GM12878 (cell line): ENCODE data around the gene FRMD3.

Source experiments
- EP300 ChIP-seq, 2 experiments: fragments of 150-350 bp in 1 of 2; IDR thresholded peaks; 2 replicates each; pipeline ENCODE4 v1.6.1; 2011 to 2012; ENCODE audit warnings: low read depth in 2 of 2, low read length in 2 of 2, borderline replicate concordance in 1 of 2, improper control_type of control experiment in 1 of 2, inconsistent platforms in 1 of 2; ENCODE audit not compliant: control insufficient read depth in 1 of 2
- EZH2 ChIP-seq: IDR thresholded peaks from 2 replicates; pipeline ENCODE4 v1.6.1; 2012; ENCODE audit warnings: low read depth, mild to moderate bottlenecking, control low read depth, inconsistent platforms, low read length, borderline replicate concordance; ENCODE audit not compliant: control insufficient read depth
- HDAC6 ChIP-seq: fragments of 200-600 bp; sonication (generic); IDR thresholded peaks from one replicate; pipeline ENCODE4 v1.8.0; 2017; ENCODE audit warnings: antibody characterized with exemption; ENCODE audit not compliant: unreplicated experiment
- MXI1 ChIP-seq: fragments of 150-350 bp; IDR thresholded peaks from 2 replicates; pipeline ENCODE4 v1.6.1; 2011; ENCODE audit warnings: low read depth, mild to moderate bottlenecking, inconsistent platforms, low read length, improper control_type of control experiment
- NFYA ChIP-seq: IDR thresholded peaks from 2 replicates; pipeline ENCODE4 v1.6.1; 2011; ENCODE audit warnings: low read depth, mild to moderate bottlenecking, low read length, improper control_type of control experiment, borderline replicate concordance
- POLR2AphosphoS5 ChIP-seq: IDR thresholded peaks from 2 replicates; pipeline ENCODE4 v1.6.1; 2011; ENCODE audit warnings: mild to moderate bottlenecking, low read length, inconsistent platforms
- SREBF2 ChIP-seq: IDR thresholded peaks from 2 replicates; pipeline ENCODE4 v1.6.1; 2012; ENCODE audit warnings: mild to moderate bottlenecking, low read length
- TF ChIP-seq, protein P1 (sequence below): fragments of 450-650 bp; IDR thresholded peaks from 2 replicates; pipeline ENCODE4 v1.6.1; 2018; ENCODE audit warnings: borderline replicate concordance, mild to moderate bottlenecking; ENCODE audit not compliant: partially characterized antibody
- TF ChIP-seq, protein P2 (sequence below): IDR thresholded peaks from 2 replicates; pipeline ENCODE4 v1.6.1; 2011; ENCODE audit warnings: low read depth, low read length, improper control_type of control experiment, borderline replicate concordance
- TF ChIP-seq, protein P3 (sequence below), 3 experiments: IDR thresholded peaks in 2 of 3; conservative IDR thresholded peaks in 1 of 3; 2 replicates each; pipeline ENCODE4 v1.5.1; 2011; ENCODE audit warnings: low read depth in 3 of 3, low read length in 3 of 3, mild to moderate bottlenecking in 3 of 3, control low read depth in 2 of 3, moderate library complexity in 2 of 3, inconsistent platforms in 1 of 3, mixed read lengths in 1 of 3; ENCODE audit not compliant: control insufficient read depth in 2 of 3, insufficient read depth in 1 of 3; ENCODE audit errors: extremely low read depth in 1 of 3
- TF ChIP-seq, protein P4 (sequence below): fragments of 450-650 bp; IDR thresholded peaks from 2 replicates; pipeline ENCODE4 v1.6.1; 2017; ENCODE audit warnings: antibody characterized with exemption, mild to moderate bottlenecking, moderate library complexity
- TF ChIP-seq, protein P5 (sequence below): fragments of 150-350 bp; IDR thresholded peaks from 2 replicates; pipeline ENCODE4 v1.6.1; 2016; ENCODE audit warnings: low read depth, low read length
- TF ChIP-seq, protein P6 (sequence below): IDR thresholded peaks from 2 replicates; pipeline ENCODE4 v1.6.1; 2012; ENCODE audit warnings: mild to moderate bottlenecking, low read depth, low read length

DNA sequence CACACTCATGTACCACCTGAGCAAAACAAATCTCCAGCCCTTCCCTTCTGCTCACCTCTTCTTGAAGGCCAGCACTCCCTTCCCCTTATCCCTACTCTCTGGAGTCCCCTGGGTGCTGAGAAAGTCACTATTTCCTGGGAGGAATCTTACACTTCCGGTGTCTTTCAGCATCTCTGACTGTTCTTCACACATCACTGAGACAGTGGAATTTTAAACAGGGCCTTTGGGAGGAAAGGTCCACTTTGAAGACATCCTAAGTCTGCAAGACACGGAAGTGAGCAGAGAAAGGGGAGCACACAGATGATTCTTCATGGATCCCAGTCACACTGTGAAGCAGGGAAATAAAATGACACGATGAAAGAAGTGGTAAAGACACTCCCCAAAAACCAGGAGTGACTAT is 25.6 kb downstream of the FRMD3 start:
- TF ChIP-seq SREBF2 (no peak), NFYA (no peak), HDAC6 (no peak), EZH2 (no peak), MXI1 (no peak), EP300 (IDR thresholded peaks at IDR 0.05; ENCODE audit: borderline replicate concordance in 1 of 2, control insufficient read depth in 1 of 2, low read depth in 2 of 2, low read length in 2 of 2) (no peak), POLR2AphosphoS5 (no peak)
- TF ChIP-seq, protein P1, sequence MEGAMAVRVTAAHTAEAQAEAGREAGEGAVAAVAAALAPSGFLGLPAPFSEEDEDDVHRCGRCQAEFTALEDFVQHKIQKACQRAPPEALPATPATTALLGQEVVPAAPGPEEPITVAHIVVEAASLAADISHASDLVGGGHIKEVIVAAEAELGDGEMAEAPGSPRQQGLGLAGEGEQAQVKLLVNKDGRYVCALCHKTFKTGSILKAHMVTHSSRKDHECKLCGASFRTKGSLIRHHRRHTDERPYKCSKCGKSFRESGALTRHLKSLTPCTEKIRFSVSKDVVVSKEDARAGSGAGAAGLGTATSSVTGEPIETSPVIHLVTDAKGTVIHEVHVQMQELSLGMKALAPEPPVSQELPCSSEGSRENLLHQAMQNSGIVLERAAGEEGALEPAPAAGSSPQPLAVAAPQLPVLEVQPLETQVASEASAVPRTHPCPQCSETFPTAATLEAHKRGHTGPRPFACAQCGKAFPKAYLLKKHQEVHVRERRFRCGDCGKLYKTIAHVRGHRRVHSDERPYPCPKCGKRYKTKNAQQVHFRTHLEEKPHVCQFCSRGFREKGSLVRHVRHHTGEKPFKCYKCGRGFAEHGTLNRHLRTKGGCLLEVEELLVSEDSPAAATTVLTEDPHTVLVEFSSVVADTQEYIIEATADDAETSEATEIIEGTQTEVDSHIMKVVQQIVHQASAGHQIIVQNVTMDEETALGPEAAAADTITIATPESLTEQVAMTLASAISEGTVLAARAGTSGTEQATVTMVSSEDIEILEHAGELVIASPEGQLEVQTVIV, result no peak
- TF ChIP-seq, protein P2, sequence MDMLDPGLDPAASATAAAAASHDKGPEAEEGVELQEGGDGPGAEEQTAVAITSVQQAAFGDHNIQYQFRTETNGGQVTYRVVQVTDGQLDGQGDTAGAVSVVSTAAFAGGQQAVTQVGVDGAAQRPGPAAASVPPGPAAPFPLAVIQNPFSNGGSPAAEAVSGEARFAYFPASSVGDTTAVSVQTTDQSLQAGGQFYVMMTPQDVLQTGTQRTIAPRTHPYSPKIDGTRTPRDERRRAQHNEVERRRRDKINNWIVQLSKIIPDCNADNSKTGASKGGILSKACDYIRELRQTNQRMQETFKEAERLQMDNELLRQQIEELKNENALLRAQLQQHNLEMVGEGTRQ, result no peak
- TF ChIP-seq, protein P3, sequence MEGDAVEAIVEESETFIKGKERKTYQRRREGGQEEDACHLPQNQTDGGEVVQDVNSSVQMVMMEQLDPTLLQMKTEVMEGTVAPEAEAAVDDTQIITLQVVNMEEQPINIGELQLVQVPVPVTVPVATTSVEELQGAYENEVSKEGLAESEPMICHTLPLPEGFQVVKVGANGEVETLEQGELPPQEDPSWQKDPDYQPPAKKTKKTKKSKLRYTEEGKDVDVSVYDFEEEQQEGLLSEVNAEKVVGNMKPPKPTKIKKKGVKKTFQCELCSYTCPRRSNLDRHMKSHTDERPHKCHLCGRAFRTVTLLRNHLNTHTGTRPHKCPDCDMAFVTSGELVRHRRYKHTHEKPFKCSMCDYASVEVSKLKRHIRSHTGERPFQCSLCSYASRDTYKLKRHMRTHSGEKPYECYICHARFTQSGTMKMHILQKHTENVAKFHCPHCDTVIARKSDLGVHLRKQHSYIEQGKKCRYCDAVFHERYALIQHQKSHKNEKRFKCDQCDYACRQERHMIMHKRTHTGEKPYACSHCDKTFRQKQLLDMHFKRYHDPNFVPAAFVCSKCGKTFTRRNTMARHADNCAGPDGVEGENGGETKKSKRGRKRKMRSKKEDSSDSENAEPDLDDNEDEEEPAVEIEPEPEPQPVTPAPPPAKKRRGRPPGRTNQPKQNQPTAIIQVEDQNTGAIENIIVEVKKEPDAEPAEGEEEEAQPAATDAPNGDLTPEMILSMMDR (IDR thresholded peaks at IDR 0.05 in 2 of 3, conservative IDR thresholded peaks at IDR 0.05 in 1 of 3; ENCODE audit: control insufficient read depth in 2 of 3, extremely low read depth in 1 of 3, insufficient read depth in 1 of 3, low read depth in 3 of 3, low read length in 3 of 3), result no peak
- TF ChIP-seq, protein P4, sequence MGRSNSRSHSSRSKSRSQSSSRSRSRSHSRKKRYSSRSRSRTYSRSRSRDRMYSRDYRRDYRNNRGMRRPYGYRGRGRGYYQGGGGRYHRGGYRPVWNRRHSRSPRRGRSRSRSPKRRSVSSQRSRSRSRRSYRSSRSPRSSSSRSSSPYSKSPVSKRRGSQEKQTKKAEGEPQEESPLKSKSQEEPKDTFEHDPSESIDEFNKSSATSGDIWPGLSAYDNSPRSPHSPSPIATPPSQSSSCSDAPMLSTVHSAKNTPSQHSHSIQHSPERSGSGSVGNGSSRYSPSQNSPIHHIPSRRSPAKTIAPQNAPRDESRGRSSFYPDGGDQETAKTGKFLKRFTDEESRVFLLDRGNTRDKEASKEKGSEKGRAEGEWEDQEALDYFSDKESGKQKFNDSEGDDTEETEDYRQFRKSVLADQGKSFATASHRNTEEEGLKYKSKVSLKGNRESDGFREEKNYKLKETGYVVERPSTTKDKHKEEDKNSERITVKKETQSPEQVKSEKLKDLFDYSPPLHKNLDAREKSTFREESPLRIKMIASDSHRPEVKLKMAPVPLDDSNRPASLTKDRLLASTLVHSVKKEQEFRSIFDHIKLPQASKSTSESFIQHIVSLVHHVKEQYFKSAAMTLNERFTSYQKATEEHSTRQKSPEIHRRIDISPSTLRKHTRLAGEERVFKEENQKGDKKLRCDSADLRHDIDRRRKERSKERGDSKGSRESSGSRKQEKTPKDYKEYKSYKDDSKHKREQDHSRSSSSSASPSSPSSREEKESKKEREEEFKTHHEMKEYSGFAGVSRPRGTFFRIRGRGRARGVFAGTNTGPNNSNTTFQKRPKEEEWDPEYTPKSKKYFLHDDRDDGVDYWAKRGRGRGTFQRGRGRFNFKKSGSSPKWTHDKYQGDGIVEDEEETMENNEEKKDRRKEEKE, result no peak
- TF ChIP-seq, protein P5, sequence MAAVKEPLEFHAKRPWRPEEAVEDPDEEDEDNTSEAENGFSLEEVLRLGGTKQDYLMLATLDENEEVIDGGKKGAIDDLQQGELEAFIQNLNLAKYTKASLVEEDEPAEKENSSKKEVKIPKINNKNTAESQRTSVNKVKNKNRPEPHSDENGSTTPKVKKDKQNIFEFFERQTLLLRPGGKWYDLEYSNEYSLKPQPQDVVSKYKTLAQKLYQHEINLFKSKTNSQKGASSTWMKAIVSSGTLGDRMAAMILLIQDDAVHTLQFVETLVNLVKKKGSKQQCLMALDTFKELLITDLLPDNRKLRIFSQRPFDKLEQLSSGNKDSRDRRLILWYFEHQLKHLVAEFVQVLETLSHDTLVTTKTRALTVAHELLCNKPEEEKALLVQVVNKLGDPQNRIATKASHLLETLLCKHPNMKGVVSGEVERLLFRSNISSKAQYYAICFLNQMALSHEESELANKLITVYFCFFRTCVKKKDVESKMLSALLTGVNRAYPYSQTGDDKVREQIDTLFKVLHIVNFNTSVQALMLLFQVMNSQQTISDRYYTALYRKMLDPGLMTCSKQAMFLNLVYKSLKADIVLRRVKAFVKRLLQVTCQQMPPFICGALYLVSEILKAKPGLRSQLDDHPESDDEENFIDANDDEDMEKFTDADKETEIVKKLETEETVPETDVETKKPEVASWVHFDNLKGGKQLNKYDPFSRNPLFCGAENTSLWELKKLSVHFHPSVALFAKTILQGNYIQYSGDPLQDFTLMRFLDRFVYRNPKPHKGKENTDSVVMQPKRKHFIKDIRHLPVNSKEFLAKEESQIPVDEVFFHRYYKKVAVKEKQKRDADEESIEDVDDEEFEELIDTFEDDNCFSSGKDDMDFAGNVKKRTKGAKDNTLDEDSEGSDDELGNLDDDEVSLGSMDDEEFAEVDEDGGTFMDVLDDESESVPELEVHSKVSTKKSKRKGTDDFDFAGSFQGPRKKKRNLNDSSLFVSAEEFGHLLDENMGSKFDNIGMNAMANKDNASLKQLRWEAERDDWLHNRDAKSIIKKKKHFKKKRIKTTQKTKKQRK, result no peak
- TF ChIP-seq, protein P6, sequence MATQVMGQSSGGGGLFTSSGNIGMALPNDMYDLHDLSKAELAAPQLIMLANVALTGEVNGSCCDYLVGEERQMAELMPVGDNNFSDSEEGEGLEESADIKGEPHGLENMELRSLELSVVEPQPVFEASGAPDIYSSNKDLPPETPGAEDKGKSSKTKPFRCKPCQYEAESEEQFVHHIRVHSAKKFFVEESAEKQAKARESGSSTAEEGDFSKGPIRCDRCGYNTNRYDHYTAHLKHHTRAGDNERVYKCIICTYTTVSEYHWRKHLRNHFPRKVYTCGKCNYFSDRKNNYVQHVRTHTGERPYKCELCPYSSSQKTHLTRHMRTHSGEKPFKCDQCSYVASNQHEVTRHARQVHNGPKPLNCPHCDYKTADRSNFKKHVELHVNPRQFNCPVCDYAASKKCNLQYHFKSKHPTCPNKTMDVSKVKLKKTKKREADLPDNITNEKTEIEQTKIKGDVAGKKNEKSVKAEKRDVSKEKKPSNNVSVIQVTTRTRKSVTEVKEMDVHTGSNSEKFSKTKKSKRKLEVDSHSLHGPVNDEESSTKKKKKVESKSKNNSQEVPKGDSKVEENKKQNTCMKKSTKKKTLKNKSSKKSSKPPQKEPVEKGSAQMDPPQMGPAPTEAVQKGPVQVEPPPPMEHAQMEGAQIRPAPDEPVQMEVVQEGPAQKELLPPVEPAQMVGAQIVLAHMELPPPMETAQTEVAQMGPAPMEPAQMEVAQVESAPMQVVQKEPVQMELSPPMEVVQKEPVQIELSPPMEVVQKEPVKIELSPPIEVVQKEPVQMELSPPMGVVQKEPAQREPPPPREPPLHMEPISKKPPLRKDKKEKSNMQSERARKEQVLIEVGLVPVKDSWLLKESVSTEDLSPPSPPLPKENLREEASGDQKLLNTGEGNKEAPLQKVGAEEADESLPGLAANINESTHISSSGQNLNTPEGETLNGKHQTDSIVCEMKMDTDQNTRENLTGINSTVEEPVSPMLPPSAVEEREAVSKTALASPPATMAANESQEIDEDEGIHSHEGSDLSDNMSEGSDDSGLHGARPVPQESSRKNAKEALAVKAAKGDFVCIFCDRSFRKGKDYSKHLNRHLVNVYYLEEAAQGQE, result no peak
